A673 (cell line): ENCODE data around the gene TEPSIN. TPM values are rescaled to one million over a fixed set of nuclear protein-coding genes. Genes with fewer than 3 reads are reported as not detected.

Experiments
- BruUV-seq: library from RNA; stranded (reverse); fragments of 400-500 nt; replicated peaks from 2 replicates; lab custom pipeline; 2021; lab: Mats Ljungman, UMichigan
- CTCF ChIA-PET: fragments of 300-600 bp; sonication (Branson Sonifier 250); formaldehyde crosslinking; loops from one replicate; lab custom pipeline; 2022; ENCODE audit warnings: antibody characterized with exemption; lab: Charles Lee
- POLR2A ChIA-PET: fragments of 300-600 bp; sonication (Branson Sonifier 250); formaldehyde crosslinking; loops from one replicate; lab custom pipeline; 2022; ENCODE audit warnings: antibody characterized with exemption; ENCODE audit not compliant: low non-redundant PET; lab: Charles Lee
- DNase-seq: peaks from one replicate; pipeline ENCODE4 v3.0.0-alpha.2; 2015; ENCODE audit warnings: low spot score
- H3K27ac ChIP-seq: fragments of 200-600 bp; sonication (generic); 2 replicates; pipeline ENCODE4 v1.5.1; 2016; ENCODE audit warnings: mixed run types, low read depth, mild to moderate bottlenecking, mixed read lengths, antibody characterized with exemption, low read length; ENCODE audit not compliant: poor library complexity, severe bottlenecking
- H3K27me3 ChIP-seq: fragments of 200-600 bp; sonication (generic); replicated peaks from 2 replicates; pipeline ENCODE4 v1.6.1; 2017; ENCODE audit warnings: mixed run types, low read depth, mild to moderate bottlenecking, mixed read lengths, antibody characterized with exemption, low read length; ENCODE audit not compliant: insufficient read depth, poor library complexity
- H3K36me3 ChIP-seq: fragments of 200-600 bp; sonication (generic); 2 replicates; pipeline ENCODE4 v1.6.1; 2016; ENCODE audit warnings: mixed run types, mild to moderate bottlenecking, mixed read lengths, antibody characterized with exemption, low read length; ENCODE audit not compliant: insufficient read depth, poor library complexity, severe bottlenecking
- H3K4me1 ChIP-seq: fragments of 200-600 bp; sonication (generic); 2 replicates; pipeline ENCODE4 v1.6.1; 2017; ENCODE audit warnings: mixed run types, mild to moderate bottlenecking, mixed read lengths, antibody characterized with exemption, low read length; ENCODE audit not compliant: insufficient read depth, poor library complexity, severe bottlenecking
- H3K4me3 ChIP-seq: fragments of 200-600 bp; sonication (generic); 2 replicates; pipeline ENCODE4 v1.5.1; 2016; ENCODE audit warnings: low read depth, mixed run types, mild to moderate bottlenecking, mixed read lengths, low read length; ENCODE audit not compliant: poor library complexity, severe bottlenecking
- H3K9me3 ChIP-seq: fragments of 200-600 bp; sonication (generic); 2 replicates; pipeline ENCODE4 v1.6.1; 2016; ENCODE audit warnings: mixed run types, low read depth, mild to moderate bottlenecking, mixed read lengths, antibody characterized with exemption, low read length; ENCODE audit not compliant: poor library complexity, severe bottlenecking
- EZH2 ChIP-seq: fragments of 200-600 bp; sonication (generic); IDR thresholded peaks from 2 replicates; pipeline ENCODE4 v1.6.1; 2017; ENCODE audit warnings: borderline replicate concordance, low read depth, mild to moderate bottlenecking, mixed read lengths, antibody characterized with exemption, low read length; ENCODE audit not compliant: poor library complexity, severe bottlenecking
- intact Hi-C: fragments of 100-400 bp; cut with micrococcal nuclease; formaldehyde crosslinking; loops from one replicate; pipeline ENCODE4 v1.10.0; 2022; ENCODE audit not compliant: unreplicated experiment
- total RNA-seq: library from RNA; stranded (reverse); gene quantifications from 2 replicates; pipeline ENCODE4 v1.2.3, GENCODE V29; 2021
- TF ChIP-seq, protein P1 (sequence below): fragments of 300-800, 200-600 bp; sonication (generic); conservative IDR thresholded peaks from 2 replicates; pipeline ENCODE4 v1.5.1; 2017; ENCODE audit warnings: low read depth, mild to moderate bottlenecking, antibody characterized with exemption, low read length, moderate library complexity, mixed read lengths

The TEPSIN gene
- total RNA-seq, 1 experiment from 2014 or later = 36.1 TPM

DNA sequence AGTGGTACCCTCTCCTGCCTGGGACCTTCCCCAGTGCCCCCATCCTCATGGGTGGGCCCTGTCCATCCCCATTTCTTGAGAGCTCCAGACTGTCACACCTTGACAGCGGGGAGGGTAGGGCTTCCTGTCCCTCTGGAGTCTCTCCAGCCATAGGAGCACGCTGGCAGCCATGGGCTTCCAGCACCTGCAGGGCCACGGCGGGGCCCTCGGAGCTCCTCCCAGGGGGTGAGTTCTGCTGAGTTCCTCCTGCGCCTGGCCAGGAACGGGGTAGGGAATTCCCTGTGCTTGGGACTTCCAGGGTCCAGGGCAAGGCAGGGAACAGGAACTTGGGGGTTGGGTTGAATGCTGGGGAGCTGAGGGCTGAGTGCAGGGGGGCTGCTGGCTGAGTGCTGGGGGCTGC lies 49.8 kb downstream of the TEPSIN start:
- intact Hi-C loops = no loop called here
- Histone ChIP-seq H3K27me3 (no peaks in the 10 kb centered on the region), H3K27ac (no peak overlapping the region), H3K4me1 (no peaks in the 10 kb centered on the region), H3K4me3 (no peak overlapping the region), H3K9me3 (no peaks in the 10 kb centered on the region), H3K36me3 (peaks cover 5% of the 10 kb centered on the region)
- no peak for DNase-seq
- POLR2A ChIA-PET = no interaction called here
- BruUV-seq = no TSS peak
- TF ChIP-seq, protein P1, sequence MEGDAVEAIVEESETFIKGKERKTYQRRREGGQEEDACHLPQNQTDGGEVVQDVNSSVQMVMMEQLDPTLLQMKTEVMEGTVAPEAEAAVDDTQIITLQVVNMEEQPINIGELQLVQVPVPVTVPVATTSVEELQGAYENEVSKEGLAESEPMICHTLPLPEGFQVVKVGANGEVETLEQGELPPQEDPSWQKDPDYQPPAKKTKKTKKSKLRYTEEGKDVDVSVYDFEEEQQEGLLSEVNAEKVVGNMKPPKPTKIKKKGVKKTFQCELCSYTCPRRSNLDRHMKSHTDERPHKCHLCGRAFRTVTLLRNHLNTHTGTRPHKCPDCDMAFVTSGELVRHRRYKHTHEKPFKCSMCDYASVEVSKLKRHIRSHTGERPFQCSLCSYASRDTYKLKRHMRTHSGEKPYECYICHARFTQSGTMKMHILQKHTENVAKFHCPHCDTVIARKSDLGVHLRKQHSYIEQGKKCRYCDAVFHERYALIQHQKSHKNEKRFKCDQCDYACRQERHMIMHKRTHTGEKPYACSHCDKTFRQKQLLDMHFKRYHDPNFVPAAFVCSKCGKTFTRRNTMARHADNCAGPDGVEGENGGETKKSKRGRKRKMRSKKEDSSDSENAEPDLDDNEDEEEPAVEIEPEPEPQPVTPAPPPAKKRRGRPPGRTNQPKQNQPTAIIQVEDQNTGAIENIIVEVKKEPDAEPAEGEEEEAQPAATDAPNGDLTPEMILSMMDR = no peak
- TF ChIP-seq EZH2 = no peak
- CTCF ChIA-PET = interaction anchor here (0.6 kb wide), 1 partner anchor 44 kb away, joined by 3 read pairs; no protein-coding TSS in a partner anchor

DNA sequence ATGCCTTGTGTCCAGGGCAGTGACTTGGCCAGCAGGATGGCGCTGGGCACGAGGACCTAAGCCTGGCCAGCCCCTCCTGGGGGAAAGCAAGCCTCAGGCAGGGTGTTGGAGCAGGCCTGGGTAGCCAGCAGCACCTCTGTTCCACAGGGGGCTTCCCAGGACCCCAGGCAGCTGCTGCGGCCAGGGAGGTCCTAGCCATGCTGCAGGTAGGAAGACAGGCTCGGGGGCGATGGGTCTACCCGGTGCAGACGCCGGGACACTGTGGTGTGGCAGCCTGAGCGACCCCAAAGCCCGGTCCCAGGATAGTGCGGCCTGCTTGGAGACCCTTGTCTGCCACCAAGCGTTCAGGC lies 50.4 kb downstream of the TEPSIN start:
- CTCF ChIA-PET = no interaction called here
- H3K27me3 ChIP-seq = no peaks in the 10 kb centered on the region

DNA sequence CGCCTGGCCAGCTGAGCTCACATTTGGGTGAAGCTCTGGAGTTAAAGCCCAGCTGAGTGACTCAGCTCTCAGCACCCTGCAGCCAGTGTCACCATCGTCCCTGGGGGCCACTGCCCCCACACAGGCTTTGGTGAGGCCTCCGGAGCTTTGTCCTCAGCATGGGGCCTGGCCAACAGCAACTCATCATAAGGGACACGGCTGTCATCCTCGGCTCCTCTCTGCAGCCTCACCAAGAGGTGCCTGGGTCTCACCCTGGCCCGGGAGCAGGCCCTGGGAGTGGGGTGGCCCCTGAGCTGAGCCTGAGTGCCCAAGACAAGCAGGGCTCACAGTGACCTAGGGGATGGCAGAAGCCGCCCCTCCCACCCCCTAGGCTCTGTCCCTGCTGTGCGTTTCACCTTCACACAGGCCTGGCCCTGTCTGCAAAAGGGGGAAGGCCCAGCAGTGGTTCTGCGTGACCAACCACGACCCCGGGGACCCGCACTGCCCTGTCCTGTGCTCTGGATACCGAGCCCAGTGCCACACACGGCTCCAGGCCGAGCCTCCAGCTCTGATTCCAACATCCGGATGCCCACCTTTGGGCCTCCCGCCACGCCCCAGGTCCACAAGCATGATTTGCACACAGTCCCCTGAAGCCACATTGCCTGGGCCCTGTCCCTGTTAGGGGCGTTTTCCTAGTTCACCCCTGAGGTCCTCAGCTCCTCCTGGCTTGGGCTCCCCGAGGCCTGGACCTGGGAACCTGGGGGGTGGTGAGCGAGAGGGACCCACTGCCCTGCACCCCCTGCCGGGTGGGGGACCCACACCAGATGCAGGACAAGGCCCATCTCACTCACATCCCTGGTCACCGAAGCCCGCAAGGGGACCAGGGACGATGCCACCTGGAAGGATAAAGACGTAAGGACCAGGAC lies 51.0 kb downstream of the TEPSIN start:
- Histone ChIP-seq H3K4me1 (no peaks in the 10 kb centered on the region), H3K27me3 (no peaks in the 10 kb centered on the region), H3K9me3 (no peaks in the 10 kb centered on the region), H3K36me3 (peaks cover 5% of the 10 kb centered on the region), H3K4me3 (no peak overlapping the region), H3K27ac (no peak overlapping the region)
- POLR2A ChIA-PET = no interaction called here
- BruUV-seq = no TSS peak
- intact Hi-C loops = no loop called here
- TF ChIP-seq, protein P1 = no peak
- no peak for TF ChIP-seq EZH2
- CTCF ChIA-PET = no interaction called here
- DNase-seq = no peak

More for the DNA sequence above, 50.4 kb downstream of the TEPSIN start:
- POLR2A ChIA-PET = no interaction called here
- TF ChIP-seq EZH2 = no peak
- TF ChIP-seq, protein P1 = no peak
- BruUV-seq = no TSS peak
- peaks cover 5% of the 10 kb centered on the region for H3K36me3 ChIP-seq
- no peak overlapping the region for H3K27ac ChIP-seq
- H3K4me1 ChIP-seq = no peaks in the 10 kb centered on the region
- no peak for DNase-seq
- no peak overlapping the region for H3K4me3 ChIP-seq
- intact Hi-C loops = no loop called here
- H3K9me3 ChIP-seq = no peaks in the 10 kb centered on the region
